ENCODE results near the gene ZDHHC1.

Gene ZDHHC1

DNA sequence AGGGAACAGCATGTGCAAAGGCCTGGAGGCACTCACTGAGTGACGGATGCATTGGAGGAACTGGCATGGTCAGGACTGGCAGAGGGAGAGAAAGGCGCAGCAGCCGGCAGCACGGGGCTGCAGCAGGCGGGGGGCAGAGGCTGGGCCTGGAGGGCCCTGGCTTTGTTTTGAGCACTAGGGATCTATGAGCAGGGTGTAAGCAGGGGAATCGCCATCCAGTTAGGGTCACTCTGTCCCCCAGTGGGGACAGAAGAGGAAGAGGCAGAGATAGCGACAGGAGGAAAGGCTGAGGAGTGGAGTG, 28.8 kb upstream of the ZDHHC1 start:
- H3K4me3 ChIP-seq (replicated peaks; ENCODE audit: low read depth, low read length): no peak overlapping the region
- no peak for DNase-seq (ENCODE audit: extremely low read depth, low read depth)
- no peak for TF ChIP-seq CTCF (IDR thresholded peaks at IDR 0.05; ENCODE audit: low read depth, low read length, missing control alignments)

GRCh38 chr16:67444259-67445125, 28.2 kb upstream of the ZDHHC1 start:
- H3K4me3 ChIP-seq (replicated peaks; ENCODE audit: low read depth, low read length): no peak overlapping the region
- no peak for DNase-seq (ENCODE audit: extremely low read depth, low read depth)
- no peak for TF ChIP-seq CTCF (IDR thresholded peaks at IDR 0.05; ENCODE audit: low read depth, low read length, missing control alignments)

DNA sequence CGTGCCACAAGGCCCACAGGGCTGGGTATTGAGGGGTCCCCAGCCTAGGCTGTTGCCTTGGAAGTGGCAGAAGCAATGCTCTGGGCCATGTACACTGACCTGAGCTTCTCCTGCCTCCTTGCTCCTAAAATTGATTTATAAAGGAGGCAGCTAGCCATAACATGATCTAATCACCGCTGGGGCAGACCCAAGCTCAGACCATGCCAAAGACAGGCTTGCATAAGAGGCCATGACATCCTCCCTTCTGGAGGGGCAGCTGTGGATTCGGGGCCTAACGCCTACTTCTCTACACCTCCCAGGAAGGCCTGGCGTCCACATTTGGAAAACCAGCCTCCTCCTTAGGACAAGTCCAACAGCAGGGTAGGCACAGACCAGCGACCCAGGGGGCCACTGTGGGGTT, 27.0 kb upstream of the ZDHHC1 start:
- no peak for TF ChIP-seq CTCF (IDR thresholded peaks at IDR 0.05; ENCODE audit: low read depth, low read length, missing control alignments)
- DNase-seq (ENCODE audit: extremely low read depth, low read depth): no peak
- H3K4me3 ChIP-seq (replicated peaks; ENCODE audit: low read depth, low read length): no peak overlapping the region

DNA sequence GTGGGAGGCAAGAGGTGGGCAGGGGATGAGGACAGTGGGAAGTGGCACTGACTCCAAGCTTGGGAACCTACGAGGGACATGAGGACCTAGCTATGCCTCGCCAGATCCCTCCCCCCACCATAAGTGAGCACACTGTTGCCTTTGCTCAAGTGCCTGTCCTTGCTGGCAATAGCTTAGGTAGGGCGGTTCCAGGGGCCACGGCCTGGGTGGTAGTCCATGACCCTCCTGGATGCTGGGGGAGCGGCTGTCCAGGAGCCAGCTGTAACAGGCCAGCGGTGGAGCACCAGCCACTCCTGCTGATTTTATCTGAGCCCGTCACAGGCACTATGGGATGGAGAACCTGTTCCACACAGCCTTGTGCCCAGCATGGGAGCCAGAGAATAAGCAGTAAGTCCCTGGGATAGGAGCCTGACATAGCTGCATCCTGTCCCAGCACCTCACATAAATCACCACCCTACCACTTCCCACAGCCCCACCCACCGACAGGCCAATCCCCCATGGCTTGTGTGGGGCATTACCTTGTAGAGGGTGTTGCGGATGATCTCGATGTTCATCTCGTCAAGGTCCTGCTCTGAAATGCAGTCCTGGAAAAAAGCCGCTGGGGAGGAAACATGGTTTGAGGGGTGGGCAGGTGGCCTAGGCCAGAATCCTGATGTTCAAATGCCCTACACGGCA, 26.4 kb upstream of the ZDHHC1 start:
- no peak for TF ChIP-seq CTCF (IDR thresholded peaks at IDR 0.05; ENCODE audit: low read depth, low read length, missing control alignments)
- DNase-seq (ENCODE audit: extremely low read depth, low read depth): no peak
- H3K4me3 ChIP-seq (replicated peaks; ENCODE audit: low read depth, low read length): no peak overlapping the region

GRCh38 chr16:67441907-67442306, 25.6 kb upstream of the ZDHHC1 start:
- no peak for DNase-seq (ENCODE audit: extremely low read depth, low read depth)
- H3K4me3 ChIP-seq (replicated peaks; ENCODE audit: low read depth, low read length): no peak overlapping the region
- TF ChIP-seq CTCF (IDR thresholded peaks at IDR 0.05; ENCODE audit: low read depth, low read length, missing control alignments): no peak

DNA sequence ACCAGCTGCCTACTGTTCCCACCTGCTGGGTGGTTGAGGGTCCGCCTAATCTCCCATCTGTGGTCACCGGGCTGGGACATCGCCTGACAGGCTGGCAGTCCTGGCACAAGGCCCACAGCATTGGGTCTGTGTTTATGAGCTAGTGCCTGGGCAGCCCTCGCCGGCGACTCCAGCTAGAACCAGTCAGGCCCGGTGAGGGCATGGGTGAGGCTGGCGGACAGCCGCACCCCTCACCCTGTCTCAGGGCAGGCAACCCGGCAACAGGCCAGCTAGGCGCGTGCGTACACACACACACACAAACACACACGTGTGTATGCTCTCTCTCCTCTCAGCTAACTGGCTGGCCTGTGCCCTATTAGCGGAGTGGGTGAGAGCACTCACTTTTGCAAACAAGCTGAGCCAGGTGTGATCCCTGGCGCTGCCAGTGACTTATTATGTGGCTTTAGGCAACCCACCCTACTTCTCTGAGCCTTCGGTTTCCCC, 25.0 kb upstream of the ZDHHC1 start:
- H3K4me3 ChIP-seq (replicated peaks; ENCODE audit: low read depth, low read length): no peak overlapping the region
- no peak for DNase-seq (ENCODE audit: extremely low read depth, low read depth)
- no peak for TF ChIP-seq CTCF (IDR thresholded peaks at IDR 0.05; ENCODE audit: low read depth, low read length, missing control alignments)

Data from HFF-Myc (cell line).